ENCODE data around the gene OPCML.

The OPCML gene

DNA sequence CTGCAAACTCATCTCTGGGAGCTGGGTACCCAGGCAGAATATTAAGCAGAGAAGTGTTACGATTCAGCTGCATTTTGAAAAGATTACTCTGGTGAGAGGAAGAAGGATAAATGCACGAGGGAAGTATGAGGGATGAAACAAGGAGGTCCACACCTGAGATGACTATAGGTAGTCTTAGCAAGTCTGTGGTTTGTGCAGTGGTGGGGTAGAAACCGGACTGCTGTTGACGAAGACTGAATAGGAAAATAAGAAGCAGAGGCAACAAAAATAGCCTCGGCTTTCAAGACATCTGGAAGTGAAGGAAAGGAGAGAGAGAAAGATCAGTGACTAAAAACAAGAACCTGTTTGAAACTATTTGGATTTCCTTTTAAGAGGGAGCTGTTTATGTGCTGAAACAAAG, 810.8 kb downstream of the OPCML start:
- Histone ChIP-seq H3K9ac (ENCODE audit: low read length) (peak overlapping the region; percentile 18; the same call in 1 of the 2 replicates), H3F3A (ENCODE audit: insufficient read depth, low read length) (peaks cover 27% of the 10 kb centered on the region), H2AFZ (ENCODE audit: low read length) (peak overlapping the region; percentile 32; the same call in 1 of the 2 replicates), H3K36me3 (replicated peaks; ENCODE audit: insufficient read depth, low read length) (no peaks in the 10 kb centered on the region), H3K9me3 (replicated peaks; ENCODE audit: insufficient read depth, low read length) (no peaks in the 10 kb centered on the region), H3K4me1 (ENCODE audit: low read length) (peaks cover 33% of the 10 kb centered on the region), H3K9me2 (replicated peaks; ENCODE audit: insufficient read depth, low read length) (no peaks in the 10 kb centered on the region), H3K79me2 (ENCODE audit: low read length) (no peaks in the 10 kb centered on the region), H3K4me2 (ENCODE audit: low read depth, low read length) (peak overlapping the region; percentile 61), H3K27ac (ENCODE audit: low read length) (peak overlapping the region; percentile 74), H4K20me1 (ENCODE audit: insufficient read depth, low read length) (no peaks in the 10 kb centered on the region), H3K4me3 (ENCODE audit: low read length) (peak overlapping the region; percentile 35), H3K27me3 (replicated peaks; ENCODE audit: insufficient read depth, low read length) (no peaks in the 10 kb centered on the region)
- TF ChIP-seq EZH2 (optimal IDR thresholded peaks at IDR 0.05; ENCODE audit: low read depth, low read length) (no peak), EZH2phosphoT487 (IDR thresholded peaks at IDR 0.05; ENCODE audit: low read length) (no peak)
- TF ChIP-seq, protein P1, sequence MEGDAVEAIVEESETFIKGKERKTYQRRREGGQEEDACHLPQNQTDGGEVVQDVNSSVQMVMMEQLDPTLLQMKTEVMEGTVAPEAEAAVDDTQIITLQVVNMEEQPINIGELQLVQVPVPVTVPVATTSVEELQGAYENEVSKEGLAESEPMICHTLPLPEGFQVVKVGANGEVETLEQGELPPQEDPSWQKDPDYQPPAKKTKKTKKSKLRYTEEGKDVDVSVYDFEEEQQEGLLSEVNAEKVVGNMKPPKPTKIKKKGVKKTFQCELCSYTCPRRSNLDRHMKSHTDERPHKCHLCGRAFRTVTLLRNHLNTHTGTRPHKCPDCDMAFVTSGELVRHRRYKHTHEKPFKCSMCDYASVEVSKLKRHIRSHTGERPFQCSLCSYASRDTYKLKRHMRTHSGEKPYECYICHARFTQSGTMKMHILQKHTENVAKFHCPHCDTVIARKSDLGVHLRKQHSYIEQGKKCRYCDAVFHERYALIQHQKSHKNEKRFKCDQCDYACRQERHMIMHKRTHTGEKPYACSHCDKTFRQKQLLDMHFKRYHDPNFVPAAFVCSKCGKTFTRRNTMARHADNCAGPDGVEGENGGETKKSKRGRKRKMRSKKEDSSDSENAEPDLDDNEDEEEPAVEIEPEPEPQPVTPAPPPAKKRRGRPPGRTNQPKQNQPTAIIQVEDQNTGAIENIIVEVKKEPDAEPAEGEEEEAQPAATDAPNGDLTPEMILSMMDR (IDR thresholded peaks at IDR 0.05; ENCODE audit: low read length), result no peak
- DNase-seq, result peak; percentile 65

DNA sequence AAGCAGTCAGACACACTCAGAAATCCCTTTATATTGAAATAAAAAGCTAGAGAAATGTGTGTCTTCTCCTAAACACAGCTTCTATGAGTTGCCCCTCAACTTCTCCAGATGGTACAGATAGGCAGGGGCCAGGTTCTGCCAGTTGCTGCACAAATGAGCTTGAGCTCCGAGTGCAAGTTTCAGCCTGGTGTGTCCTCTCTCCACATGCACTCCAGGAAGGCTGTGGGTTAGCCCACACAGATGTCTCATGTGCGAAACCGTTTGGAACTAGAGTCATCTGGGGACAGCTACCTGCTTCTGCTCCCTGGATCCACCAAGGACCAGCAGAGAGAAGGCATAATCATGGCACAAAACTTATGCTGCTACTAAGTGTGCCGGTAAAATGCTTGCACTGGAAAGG, 812.6 kb downstream of the OPCML start:
- H3K9me2 ChIP-seq (replicated peaks; ENCODE audit: insufficient read depth, low read length), result no peaks in the 10 kb centered on the region
- H2AFZ ChIP-seq (ENCODE audit: low read length), result peak overlapping the region; percentile 37; the same call in 1 of the 2 replicates
- TF ChIP-seq EZH2phosphoT487 (IDR thresholded peaks at IDR 0.05; ENCODE audit: low read length) (no peak), EZH2 (optimal IDR thresholded peaks at IDR 0.05; ENCODE audit: low read depth, low read length) (no peak)
- TF ChIP-seq, protein P1 (IDR thresholded peaks at IDR 0.05; ENCODE audit: low read length), result no peak
- no peaks in the 10 kb centered on the region for H3K79me2 ChIP-seq (ENCODE audit: low read length)
- H3K4me1 ChIP-seq (ENCODE audit: low read length), result peaks cover 33% of the 10 kb centered on the region
- H3K27ac ChIP-seq (ENCODE audit: low read length), result peak overlapping the region; percentile 60; the same call in 1 of the 2 replicates
- no peaks in the 10 kb centered on the region for H4K20me1 ChIP-seq (ENCODE audit: insufficient read depth, low read length)
- DNase-seq, result peak; percentile 25
- peaks cover 27% of the 10 kb centered on the region for H3F3A ChIP-seq (ENCODE audit: insufficient read depth, low read length)
- H3K9ac ChIP-seq (ENCODE audit: low read length), result peak overlapping the region; percentile 1; the same call in 1 of the 2 replicates
- no peaks in the 10 kb centered on the region for H3K36me3 ChIP-seq (replicated peaks; ENCODE audit: insufficient read depth, low read length)
- H3K27me3 ChIP-seq (replicated peaks; ENCODE audit: insufficient read depth, low read length), result no peaks in the 10 kb centered on the region
- H3K4me3 ChIP-seq (ENCODE audit: low read length), result peak overlapping the region; percentile 16; the same call in 1 of the 2 replicates
- H3K9me3 ChIP-seq (replicated peaks; ENCODE audit: insufficient read depth, low read length), result no peaks in the 10 kb centered on the region
- peak overlapping the region; percentile 76 for H3K4me2 ChIP-seq (ENCODE audit: low read depth, low read length)

DNA sequence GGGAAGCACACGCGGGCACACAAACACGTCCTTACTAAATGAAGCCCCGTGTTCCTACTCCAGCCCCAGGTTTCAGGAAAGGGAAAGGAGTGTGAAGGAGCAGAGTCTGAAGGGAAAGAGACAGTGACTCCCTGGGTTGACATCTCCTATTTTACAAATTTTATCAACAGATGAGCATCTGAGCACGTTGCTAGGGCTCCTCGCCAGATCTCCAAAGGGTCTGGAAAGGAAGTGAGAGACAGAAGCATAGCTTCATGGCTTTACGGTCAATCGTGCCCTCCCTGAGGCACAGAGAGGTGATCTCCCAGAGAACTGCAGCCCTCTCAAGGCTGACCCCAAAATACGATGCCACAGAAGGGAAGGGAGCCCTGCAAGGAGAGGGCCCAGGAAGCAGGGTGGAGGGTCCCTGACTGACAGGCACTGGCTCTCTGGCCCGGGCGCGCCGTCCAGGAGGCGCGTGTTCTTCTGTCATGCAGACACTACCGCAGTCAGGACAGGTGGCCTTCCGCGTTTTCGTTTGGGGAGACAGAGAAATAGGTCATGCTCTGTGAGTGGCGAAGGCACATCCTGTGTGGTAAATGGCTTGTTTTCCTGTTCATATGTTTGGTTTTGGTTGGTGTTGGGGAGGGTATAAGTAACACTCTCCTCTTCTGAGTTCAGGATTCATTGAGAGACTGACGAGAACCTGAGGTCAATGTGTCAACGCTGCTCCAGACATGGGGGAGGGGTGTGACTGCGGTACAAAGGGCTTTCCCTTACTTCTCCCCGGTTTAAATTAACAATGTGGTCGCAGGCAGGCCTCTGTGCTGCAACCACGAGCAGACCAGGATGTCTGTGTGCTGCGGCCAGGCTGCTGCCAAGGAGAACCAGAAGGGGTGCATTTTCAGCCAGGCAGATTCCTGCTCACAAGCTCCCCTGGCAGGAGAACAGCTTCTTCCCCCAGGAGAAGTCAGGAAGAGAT, 813.3 kb downstream of the OPCML start:
- H3K27me3 ChIP-seq (replicated peaks; ENCODE audit: insufficient read depth, low read length), result no peaks in the 10 kb centered on the region
- peaks cover 33% of the 10 kb centered on the region for H3K4me1 ChIP-seq (ENCODE audit: low read length)
- peaks cover 27% of the 10 kb centered on the region for H3F3A ChIP-seq (ENCODE audit: insufficient read depth, low read length)
- no peaks in the 10 kb centered on the region for H3K36me3 ChIP-seq (replicated peaks; ENCODE audit: insufficient read depth, low read length)
- peak overlapping the region; percentile 16; the same call in 1 of the 2 replicates for H3K4me3 ChIP-seq (ENCODE audit: low read length)
- no peaks in the 10 kb centered on the region for H4K20me1 ChIP-seq (ENCODE audit: insufficient read depth, low read length)
- no peak for TF ChIP-seq EZH2phosphoT487 (IDR thresholded peaks at IDR 0.05; ENCODE audit: low read length)
- no peak for TF ChIP-seq EZH2 (optimal IDR thresholded peaks at IDR 0.05; ENCODE audit: low read depth, low read length)
- TF ChIP-seq, protein P1 (IDR thresholded peaks at IDR 0.05; ENCODE audit: low read length), result no peak
- H2AFZ ChIP-seq (ENCODE audit: low read length), result peak overlapping the region; percentile 37
- H3K9ac ChIP-seq (ENCODE audit: low read length), result peak overlapping the region; percentile 12; the same call in 1 of the 2 replicates
- no peaks in the 10 kb centered on the region for H3K9me2 ChIP-seq (replicated peaks; ENCODE audit: insufficient read depth, low read length)
- H3K79me2 ChIP-seq (ENCODE audit: low read length), result no peaks in the 10 kb centered on the region
- H3K4me2 ChIP-seq (ENCODE audit: low read depth, low read length), result peak overlapping the region; percentile 76
- DNase-seq, result peak; percentile 94
- H3K27ac ChIP-seq (ENCODE audit: low read length), result peak overlapping the region; percentile 60; the same call in 1 of the 2 replicates
- H3K9me3 ChIP-seq (replicated peaks; ENCODE audit: insufficient read depth, low read length), result no peaks in the 10 kb centered on the region
